Measurements from ENCODE around the gene C11orf16. TPM values are rescaled to one million over a fixed set of nuclear protein-coding genes. Genes with fewer than 3 reads are reported as not detected.
"Not testable (repeated sequence)": the region's sequence is repeated elsewhere in the genome, so short reads cannot be mapped to it uniquely, and the experiment has no call there.

The C11orf16 gene
- total RNA-seq, 1 experiment from 2014 or later, result not detected

DNA sequence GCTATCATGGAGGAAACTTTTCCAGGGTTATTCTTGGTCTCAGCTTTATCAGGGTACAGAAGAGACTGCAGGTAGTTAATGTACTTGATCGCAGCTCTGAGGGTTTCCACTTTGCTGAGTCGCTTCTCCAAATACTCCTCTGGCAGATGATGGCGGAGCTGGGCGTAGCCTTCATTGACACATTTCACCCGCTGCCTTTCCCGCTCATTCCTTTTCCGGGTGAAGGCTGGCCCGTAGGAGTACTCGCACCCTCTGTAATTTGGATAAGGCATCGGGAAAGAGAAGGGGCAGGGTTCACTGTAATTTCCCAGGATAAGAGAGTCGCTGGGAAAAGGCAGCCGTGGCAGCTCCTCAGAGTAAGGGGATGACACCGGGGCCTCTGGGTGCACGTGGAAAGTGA, 4.9 kb upstream of the C11orf16 start:
- no peak overlapping the region for H3K27ac ChIP-seq (ENCODE audit: low read depth, low read length)
- no peak overlapping the region for H3K4me3 ChIP-seq (replicated peaks in 1 of 2; ENCODE audit: low read depth in 1 of 2, low read length in 2 of 2)
- H3K4me1 ChIP-seq (ENCODE audit: control insufficient read depth in 1 of 2, insufficient read depth in 2 of 2, low read length in 2 of 2), result peaks cover 12 to 16% of the 10 kb centered on the region in 2 experiments
- no TSS peak for BruUV-seq (replicated peaks)
- no peak overlapping the region for H3K4me2 ChIP-seq (ENCODE audit: low read length)
- H2AFZ ChIP-seq (ENCODE audit: low read depth, low read length, poor library complexity, severe bottlenecking), result no peak overlapping the region
- DNase-seq (ENCODE audit: low read depth, low spot score), result no peak
- no peak for TF ChIP-seq ZNF274 (IDR thresholded peaks at IDR 0.05; ENCODE audit: low read depth, low read length)
- H4K20me1 ChIP-seq (ENCODE audit: insufficient read depth), result no peaks in the 10 kb centered on the region
- ChIA-PET RAD21 (ENCODE audit: low non-redundant PET in 1 of 2, low total read pairs in 2 of 2, uncharacterized antibody in 2 of 2, unreplicated experiment in 2 of 2) (no interaction called here), CTCF (no interaction called here), POLR2A (interaction anchor here (0.7 kb wide), 1 partner anchor 30 kb away, joined by 3 read pairs; no protein-coding TSS in a partner anchor)
- no peaks in the 10 kb centered on the region for H3K27me3 ChIP-seq (ENCODE audit: insufficient read depth, low read length)
- no peak for ATAC-seq
- no peaks in the 10 kb centered on the region for H3K9me3 ChIP-seq (ENCODE audit: control insufficient read depth in 1 of 2, insufficient read depth in 1 of 2, low read depth in 1 of 2, low read length in 2 of 2)
- no peak overlapping the region for H3K9ac ChIP-seq (ENCODE audit: low read length)
- no peaks in the 10 kb centered on the region for H3K79me2 ChIP-seq (ENCODE audit: insufficient read depth, low read length)
- no peaks in the 10 kb centered on the region for H3K36me3 ChIP-seq (ENCODE audit: control insufficient read depth in 1 of 2, insufficient read depth in 2 of 2, low read length in 2 of 2)
- H3K9me2 ChIP-seq (ENCODE audit: insufficient read depth), result no peaks in the 10 kb centered on the region
- intact Hi-C loops (cut with micrococcal nuclease), result no loop called here

GRCh38 chr11:8937159-8937558, 4.4 kb upstream of the C11orf16 start:
- Histone ChIP-seq H3K9ac (ENCODE audit: low read length) (no peak overlapping the region), H3K36me3 (ENCODE audit: control insufficient read depth in 1 of 2, insufficient read depth in 2 of 2, low read length in 2 of 2) (no peaks in the 10 kb centered on the region), H3K79me2 (ENCODE audit: insufficient read depth, low read length) (no peaks in the 10 kb centered on the region), H3K9me2 (ENCODE audit: insufficient read depth) (no peaks in the 10 kb centered on the region), H2AFZ (ENCODE audit: low read depth, low read length, poor library complexity, severe bottlenecking) (no peak overlapping the region), H3K27me3 (ENCODE audit: insufficient read depth, low read length) (no peaks in the 10 kb centered on the region), H4K20me1 (ENCODE audit: insufficient read depth) (no peaks in the 10 kb centered on the region), H3K4me1 (ENCODE audit: control insufficient read depth in 1 of 2, insufficient read depth in 2 of 2, low read length in 2 of 2) (peaks cover 12 to 16% of the 10 kb centered on the region in 2 experiments), H3K9me3 (ENCODE audit: control insufficient read depth in 1 of 2, insufficient read depth in 1 of 2, low read depth in 1 of 2, low read length in 2 of 2) (no peaks in the 10 kb centered on the region), H3K4me2 (ENCODE audit: low read length) (no peak overlapping the region), H3K27ac (ENCODE audit: low read depth, low read length) (no peak overlapping the region), H3K4me3 (replicated peaks in 1 of 2; ENCODE audit: low read depth in 1 of 2, low read length in 2 of 2) (no peak overlapping the region)
- ATAC-seq (no peak), DNase-seq (ENCODE audit: low read depth, low spot score) (no peak)
- RAD21 ChIA-PET (ENCODE audit: low non-redundant PET in 1 of 2, low total read pairs in 2 of 2, uncharacterized antibody in 2 of 2, unreplicated experiment in 2 of 2), result no interaction called here
- intact Hi-C loops (cut with micrococcal nuclease), result no loop called here
- no TSS peak for BruUV-seq (replicated peaks)
- POLR2A ChIA-PET, result interaction anchor here (0.7 kb wide), 1 partner anchor 29 kb away, joined by 3 read pairs; no protein-coding TSS in a partner anchor
- CTCF ChIA-PET, result no interaction called here
- TF ChIP-seq, protein P1, sequence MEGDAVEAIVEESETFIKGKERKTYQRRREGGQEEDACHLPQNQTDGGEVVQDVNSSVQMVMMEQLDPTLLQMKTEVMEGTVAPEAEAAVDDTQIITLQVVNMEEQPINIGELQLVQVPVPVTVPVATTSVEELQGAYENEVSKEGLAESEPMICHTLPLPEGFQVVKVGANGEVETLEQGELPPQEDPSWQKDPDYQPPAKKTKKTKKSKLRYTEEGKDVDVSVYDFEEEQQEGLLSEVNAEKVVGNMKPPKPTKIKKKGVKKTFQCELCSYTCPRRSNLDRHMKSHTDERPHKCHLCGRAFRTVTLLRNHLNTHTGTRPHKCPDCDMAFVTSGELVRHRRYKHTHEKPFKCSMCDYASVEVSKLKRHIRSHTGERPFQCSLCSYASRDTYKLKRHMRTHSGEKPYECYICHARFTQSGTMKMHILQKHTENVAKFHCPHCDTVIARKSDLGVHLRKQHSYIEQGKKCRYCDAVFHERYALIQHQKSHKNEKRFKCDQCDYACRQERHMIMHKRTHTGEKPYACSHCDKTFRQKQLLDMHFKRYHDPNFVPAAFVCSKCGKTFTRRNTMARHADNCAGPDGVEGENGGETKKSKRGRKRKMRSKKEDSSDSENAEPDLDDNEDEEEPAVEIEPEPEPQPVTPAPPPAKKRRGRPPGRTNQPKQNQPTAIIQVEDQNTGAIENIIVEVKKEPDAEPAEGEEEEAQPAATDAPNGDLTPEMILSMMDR (IDR thresholded peaks at IDR 0.05 in 2 of 3, conservative IDR thresholded peaks at IDR 0.05 in 1 of 3; ENCODE audit: borderline replicate concordance in 1 of 3, insufficient read depth in 1 of 3, low read depth in 2 of 3, low read length in 2 of 3), result no peak
- TF ChIP-seq SIN3A (IDR thresholded peaks at IDR 0.05; ENCODE audit: low read depth) (no peak), ELF1 (IDR thresholded peaks at IDR 0.05; ENCODE audit: borderline replicate concordance, low read depth) (no peak), ZFX (IDR thresholded peaks at IDR 0.05) (no peak), EZH2 (IDR thresholded peaks at IDR 0.05) (no peak), EZH2phosphoT487 (IDR thresholded peaks at IDR 0.05; ENCODE audit: borderline replicate concordance) (no peak), CBX3 (IDR thresholded peaks at IDR 0.05; ENCODE audit: low read depth) (no peak)

GRCh38 chr11:8935789-8936188, 3.0 kb upstream of the C11orf16 start:
- DNase-seq (ENCODE audit: low read depth, low spot score); H3K9me2 ChIP-seq (ENCODE audit: insufficient read depth); H3K36me3 ChIP-seq (ENCODE audit: control insufficient read depth in 1 of 2, insufficient read depth in 2 of 2, low read length in 2 of 2); BruUV-seq (replicated peaks); intact Hi-C loops (cut with micrococcal nuclease); H3K27ac ChIP-seq (ENCODE audit: low read depth, low read length); H3K9me3 ChIP-seq (ENCODE audit: control insufficient read depth in 1 of 2, insufficient read depth in 1 of 2, low read depth in 1 of 2, low read length in 2 of 2); H3K27me3 ChIP-seq (ENCODE audit: insufficient read depth, low read length); H4K20me1 ChIP-seq (ENCODE audit: insufficient read depth); H3K79me2 ChIP-seq (ENCODE audit: insufficient read depth, low read length); ATAC-seq; RAD21 ChIA-PET (ENCODE audit: low non-redundant PET in 1 of 2, low total read pairs in 2 of 2, uncharacterized antibody in 2 of 2, unreplicated experiment in 2 of 2): not testable (repeated sequence)
- Histone ChIP-seq H3K4me3 (replicated peaks in 1 of 2; ENCODE audit: low read depth in 1 of 2, low read length in 2 of 2) (peak overlapping the region in 1 of 2 experiments; percentile 52; a peak in 1 of 4 replicates), H2AFZ (ENCODE audit: low read depth, low read length, poor library complexity, severe bottlenecking) (peak overlapping the region; percentile 100), H3K4me2 (ENCODE audit: low read length) (peak overlapping the region; percentile 87), H3K4me1 (ENCODE audit: control insufficient read depth in 1 of 2, insufficient read depth in 2 of 2, low read length in 2 of 2) (peaks cover 12 to 18% of the 10 kb centered on the region in 2 experiments), H3K9ac (ENCODE audit: low read length) (0 out of 2 replicates have a peak overlapping the region, but pooled peaks have one; percentile 42)
- ChIA-PET CTCF (interaction anchor here (1.2 kb wide), 1 partner anchor 10 kb away, joined by 4 read pairs; no protein-coding TSS in a partner anchor), POLR2A (interaction anchor here (1.2 kb wide), 1 partner anchor 24 kb away, joined by 4 read pairs; no protein-coding TSS in a partner anchor)
